Measurements from ENCODE around the gene TMOD3. TPM values are rescaled to one million over a fixed set of nuclear protein-coding genes. Genes with fewer than 3 reads are reported as not detected.

Gene TMOD3
- total RNA-seq, 4 donors from 2014 or later = 52.3 to 70.2 (median 62.5) TPM

DNA sequence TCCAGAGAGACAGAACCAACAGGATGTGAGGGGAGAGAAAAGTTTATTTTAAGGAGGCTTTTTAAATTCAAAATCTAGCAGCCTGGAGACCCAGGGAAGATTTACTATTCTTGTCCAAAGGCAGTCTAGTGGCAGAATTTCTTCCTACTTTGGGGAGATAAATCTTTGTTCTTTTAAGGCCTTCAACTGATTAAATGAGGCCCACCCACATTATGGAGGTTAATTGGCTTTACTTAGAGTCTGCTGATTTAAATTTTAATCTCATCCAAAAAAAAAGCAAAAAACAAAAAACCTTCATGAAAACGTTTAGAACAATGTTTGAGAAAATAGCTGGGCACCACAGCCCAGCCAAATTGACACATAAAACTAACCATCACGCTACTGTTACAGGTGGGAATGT, 41.3 kb downstream of the TMOD3 start:
- Histone ChIP-seq H3K27me3 (no peaks in the 10 kb centered on the region), H3K4me3 (no peak overlapping the region), H3K4me1 (peaks cover 3 to 54% (median 17%) of the 10 kb centered on the region in 3 donors), H3K27ac (no peak overlapping the region), H3K9me3 (no peaks in the 10 kb centered on the region), H3K36me3 (peaks cover 11 to 72% (median 15%) of the 10 kb centered on the region in 3 donors)
- 76 to 79% methylated on average over 2 of the region's 2 CpGs for WGBS, 2 donors
- no peak for DNase-seq
- intact Hi-C loops (cut with DNase I) = no loop called here
- TF ChIP-seq, protein P1, sequence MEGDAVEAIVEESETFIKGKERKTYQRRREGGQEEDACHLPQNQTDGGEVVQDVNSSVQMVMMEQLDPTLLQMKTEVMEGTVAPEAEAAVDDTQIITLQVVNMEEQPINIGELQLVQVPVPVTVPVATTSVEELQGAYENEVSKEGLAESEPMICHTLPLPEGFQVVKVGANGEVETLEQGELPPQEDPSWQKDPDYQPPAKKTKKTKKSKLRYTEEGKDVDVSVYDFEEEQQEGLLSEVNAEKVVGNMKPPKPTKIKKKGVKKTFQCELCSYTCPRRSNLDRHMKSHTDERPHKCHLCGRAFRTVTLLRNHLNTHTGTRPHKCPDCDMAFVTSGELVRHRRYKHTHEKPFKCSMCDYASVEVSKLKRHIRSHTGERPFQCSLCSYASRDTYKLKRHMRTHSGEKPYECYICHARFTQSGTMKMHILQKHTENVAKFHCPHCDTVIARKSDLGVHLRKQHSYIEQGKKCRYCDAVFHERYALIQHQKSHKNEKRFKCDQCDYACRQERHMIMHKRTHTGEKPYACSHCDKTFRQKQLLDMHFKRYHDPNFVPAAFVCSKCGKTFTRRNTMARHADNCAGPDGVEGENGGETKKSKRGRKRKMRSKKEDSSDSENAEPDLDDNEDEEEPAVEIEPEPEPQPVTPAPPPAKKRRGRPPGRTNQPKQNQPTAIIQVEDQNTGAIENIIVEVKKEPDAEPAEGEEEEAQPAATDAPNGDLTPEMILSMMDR (IDR thresholded peaks at IDR 0.05) = no peak
- TF ChIP-seq POLR2A (IDR thresholded peaks at IDR 0.05) = no peak

DNA sequence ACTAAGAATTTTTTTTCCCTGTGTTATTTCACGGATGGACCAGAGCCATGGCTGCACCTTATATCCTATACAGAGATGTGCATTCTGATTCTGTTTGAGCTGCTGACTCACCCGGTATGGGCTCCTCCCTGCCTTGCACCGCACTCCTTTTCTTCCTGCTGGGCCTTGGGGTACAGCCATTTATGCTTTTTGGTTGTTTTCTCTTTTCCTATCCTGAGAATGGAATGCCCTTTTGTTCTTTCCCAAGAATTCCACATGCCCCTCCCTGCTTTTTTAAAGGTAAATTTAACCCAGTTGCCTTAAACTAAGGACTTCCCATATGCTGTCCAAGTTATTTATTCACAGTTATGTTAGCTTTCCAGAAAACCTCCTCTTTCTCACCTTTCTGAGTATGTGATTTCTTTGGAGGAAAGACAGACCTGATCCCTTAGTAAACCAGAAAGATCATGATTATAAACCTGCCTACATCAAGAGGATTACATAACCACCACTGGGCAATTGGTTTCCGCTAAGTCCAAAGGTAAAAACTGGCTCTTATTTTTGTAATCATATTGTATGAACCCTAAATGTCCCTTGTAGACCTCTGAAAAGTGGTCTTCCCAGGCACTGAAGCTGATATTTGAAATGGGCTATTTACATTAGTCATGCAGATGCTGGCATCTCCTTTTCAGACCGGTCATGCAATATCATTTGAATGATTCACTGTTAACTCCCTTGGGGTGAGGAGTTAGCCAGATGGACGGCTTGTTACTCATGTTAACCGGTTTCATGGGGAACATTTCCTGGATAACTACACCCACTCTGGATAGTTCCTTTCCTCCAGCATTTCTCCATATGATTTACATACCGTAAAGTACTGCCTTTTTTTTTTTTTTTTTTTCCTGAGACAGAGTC, 45.5 kb downstream of the TMOD3 start:
- WGBS, 2 donors = 29 to 36% methylated on average over 8 of the region's 8 CpGs
- Histone ChIP-seq H3K36me3 (peaks cover 5 to 49% (median 9%) of the 10 kb centered on the region in 3 donors), H3K27me3 (no peaks in the 10 kb centered on the region), H3K27ac (peak overlapping the region; percentile 85 to 92 (median 91)), H3K4me1 (peaks cover 9 to 65% (median 24%) of the 10 kb centered on the region in 3 donors), H3K9me3 (no peaks in the 10 kb centered on the region), H3K4me3 (no peak overlapping the region)
- TF ChIP-seq, protein P1 (IDR thresholded peaks at IDR 0.05) = no peak
- no peak for TF ChIP-seq POLR2A (IDR thresholded peaks at IDR 0.05)
- intact Hi-C loops (cut with DNase I) = no loop called here
- no peak for DNase-seq

DNA sequence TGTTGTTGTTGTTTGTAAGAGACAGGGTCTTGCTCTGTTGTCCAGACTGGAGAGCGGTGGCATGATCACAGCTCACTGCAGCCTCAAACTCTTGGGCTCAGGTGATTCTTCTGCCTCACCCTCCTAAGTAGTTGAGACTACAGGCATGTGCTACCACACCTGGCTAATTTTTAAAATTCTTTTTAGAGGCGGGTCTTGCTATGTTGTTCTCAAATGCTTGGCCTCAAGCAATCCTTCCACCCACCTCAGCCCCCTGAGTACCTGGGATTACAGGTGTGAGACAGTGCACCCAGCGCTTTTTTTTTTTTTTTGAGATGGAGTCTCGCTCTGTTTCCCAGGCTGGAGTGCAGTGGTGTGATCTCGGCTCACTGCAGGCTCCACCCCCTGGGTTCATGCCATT, 46.7 kb downstream of the TMOD3 start:
- WGBS, 2 donors = 77 to 91% methylated on average over 5 of the region's 5 CpGs
- Histone ChIP-seq H3K36me3 (peaks cover 0 to 37% (median 0%) of the 10 kb centered on the region in 3 donors), H3K4me1 (peaks cover 9 to 67% (median 29%) of the 10 kb centered on the region in 3 donors), H3K27me3 (no peaks in the 10 kb centered on the region), H3K4me3 (no peak overlapping the region), H3K27ac (peak overlapping the region; percentile 63 to 92 (median 91)), H3K9me3 (no peaks in the 10 kb centered on the region)
- no peak for DNase-seq
- intact Hi-C loops (cut with DNase I) = no loop called here
- TF ChIP-seq, protein P1 (IDR thresholded peaks at IDR 0.05) = no peak
- no peak for TF ChIP-seq POLR2A (IDR thresholded peaks at IDR 0.05)

DNA sequence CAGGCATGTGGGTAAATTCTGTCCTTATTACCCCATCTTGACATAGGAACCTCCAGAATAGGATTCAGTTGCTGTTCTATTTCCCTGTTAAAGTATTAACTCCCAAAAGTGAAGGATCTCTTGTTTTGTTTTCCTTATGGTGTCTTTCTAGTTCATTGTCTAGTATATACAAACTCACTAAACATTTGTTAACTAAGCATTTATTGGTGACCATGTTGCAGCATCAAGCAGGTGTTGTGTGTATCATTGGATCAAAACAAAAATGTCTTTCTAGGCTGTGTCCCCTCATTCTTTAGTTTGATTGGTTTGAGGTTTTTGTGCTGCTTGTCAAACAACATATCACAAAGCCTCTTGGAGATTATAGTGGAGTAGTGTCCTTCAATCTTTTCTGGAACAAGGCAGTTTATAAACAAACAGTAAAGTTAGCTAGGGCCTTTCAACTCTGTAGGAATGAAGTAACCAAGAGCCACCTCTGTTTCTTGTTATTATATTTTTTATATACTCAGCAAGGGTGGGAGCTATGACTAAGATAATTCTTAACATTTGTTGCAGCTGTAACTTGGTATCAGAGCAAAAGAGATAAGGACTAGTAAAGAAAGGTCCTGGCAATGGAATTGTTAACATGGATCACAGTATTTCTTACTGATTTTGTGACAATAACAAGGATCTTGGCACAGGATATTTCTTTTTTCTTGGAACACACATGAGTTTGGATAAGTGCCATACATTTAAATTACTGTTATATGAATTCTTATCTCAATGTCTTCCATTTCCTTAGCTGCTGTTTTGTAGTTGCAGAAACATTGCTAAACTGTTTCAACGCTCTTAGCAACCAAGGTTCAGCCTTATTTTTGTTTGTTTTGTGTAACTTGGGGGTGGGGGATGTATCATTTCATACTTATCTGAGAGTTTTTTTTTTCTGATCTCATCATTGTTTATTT, 49.3 kb downstream of the TMOD3 start:
- Histone ChIP-seq H3K4me1 (peaks cover 9 to 67% (median 32%) of the 10 kb centered on the region in 3 donors), H3K27me3 (no peaks in the 10 kb centered on the region), H3K36me3 (peaks cover 0 to 15% (median 0%) of the 10 kb centered on the region in 3 donors), H3K27ac (peak overlapping the region; percentile 19 to 72 (median 49)), H3K4me3 (no peak overlapping the region), H3K9me3 (no peaks in the 10 kb centered on the region)
- no peak for TF ChIP-seq POLR2A (IDR thresholded peaks at IDR 0.05)
- TF ChIP-seq, protein P1 (IDR thresholded peaks at IDR 0.05) = no peak
- DNase-seq = no peak
- 38 to 52% methylated on average over 1 of the region's 1 CpG for WGBS, 2 donors
- intact Hi-C loops (cut with DNase I) = no loop called here

Measured in esophagus squamous epithelium (tissue), 5 donors.